Endothelial cell of umbilical vein (primary cell): ENCODE data around the gene ULK4. TPM values are rescaled to one million over a fixed set of nuclear protein-coding genes. Genes with fewer than 3 reads are reported as not detected.

Experiments
- BruUV-seq: library from RNA; stranded (reverse); fragments of 400-500 nt; replicated peaks from 2 replicates; lab custom pipeline; 2021; lab: Mats Ljungman, UMichigan
- CTCF ChIA-PET: fragments of 300-600, 350-600 bp; sonication (Branson Sonifier 250); formaldehyde crosslinking; loops from one replicate; lab custom pipeline; 2021; ENCODE audit warnings: antibody characterized with exemption, inconsistent platforms; lab: Charles Lee
- POLR2A ChIA-PET: fragments of 300-600, 350-600 bp; sonication (Branson Sonifier 250); formaldehyde crosslinking; loops from one replicate; lab custom pipeline; 2021; ENCODE audit warnings: antibody characterized with exemption, inconsistent platforms; lab: Charles Lee
- DNase-seq: peaks from one replicate; pipeline ENCODE4 v3.0.0-alpha.2; 2011; ENCODE audit warnings: low read depth, low spot score
- FAIRE-seq: peaks from 2 replicates; lab custom pipeline; 2011; peaks lifted over from hg19 to GRCh38; lab: Jason Lieb, UNC
- H2AFZ ChIP-seq: 2 replicates; pipeline ENCODE4 v1.6.0; 2012; ENCODE audit warnings: low read depth, low read length, control low read depth, inconsistent platforms
- H3K27ac ChIP-seq: 2 replicates; pipeline ENCODE4 v1.5.1; 2011; ENCODE audit warnings: low read depth, mild to moderate bottlenecking, control low read depth, low read length, moderate library complexity; ENCODE audit not compliant: insufficient read depth
- H3K27me3 ChIP-seq, 2 experiments: 2 replicates each; pipeline versions ENCODE4 v1.6.0 to v1.6.1; 2011; ENCODE audit warnings: low read length in 2 of 2, mixed read lengths in 1 of 2; ENCODE audit not compliant: control insufficient read depth in 2 of 2, insufficient read depth in 2 of 2
- H3K36me3 ChIP-seq, 2 experiments: 2 replicates in 1 of 2; 3 replicates in 1 of 2; pipeline ENCODE4 v1.5.1; 2011; ENCODE audit warnings: low read length in 2 of 2, mild to moderate bottlenecking in 1 of 2, moderate library complexity in 1 of 2; ENCODE audit not compliant: control insufficient read depth in 2 of 2, insufficient read depth in 2 of 2; ENCODE audit errors: extremely low read depth in 1 of 2
- H3K4me1 ChIP-seq: 3 replicates; pipeline ENCODE4 v1.5.1; 2011; ENCODE audit warnings: mild to moderate bottlenecking, low read length; ENCODE audit not compliant: control insufficient read depth, insufficient read depth; ENCODE audit errors: extremely low read depth
- H3K4me2 ChIP-seq: 2 replicates; pipeline ENCODE4 v1.6.1; 2011; ENCODE audit warnings: low read length, control low read depth, mixed read lengths; ENCODE audit not compliant: insufficient read depth
- H3K4me3 ChIP-seq, 3 experiments: fragments of 200-600 bp in 1 of 3; sonication (generic), shearing (Covaris generic) in 1 of 3; replicated peaks in 1 of 3; 2 replicates each; pipeline ENCODE4 v1.5.1; 2011 to 2016; ENCODE audit warnings: control low read depth in 3 of 3, low read length in 3 of 3, mild to moderate bottlenecking in 2 of 3, inconsistent platforms in 1 of 3, low read depth in 1 of 3, moderate library complexity in 1 of 3; ENCODE audit not compliant: insufficient read depth in 1 of 3
- H3K79me2 ChIP-seq: 2 replicates; pipeline ENCODE4 v1.6.0; 2012; ENCODE audit warnings: low read length, inconsistent platforms; ENCODE audit not compliant: control insufficient read depth, insufficient read depth
- H3K9ac ChIP-seq: replicated peaks from 2 replicates; pipeline ENCODE3; 2011; ENCODE audit warnings: low read length, control low read depth; ENCODE audit not compliant: insufficient read depth; ENCODE audit errors: extremely low read depth
- H3K9me1 ChIP-seq: replicated peaks from 3 replicates; pipeline ENCODE4 v1.6.0; 2011; ENCODE audit warnings: mild to moderate bottlenecking, low read length; ENCODE audit not compliant: control insufficient read depth, insufficient read depth; ENCODE audit errors: extremely low read depth
- H3K9me3 ChIP-seq: replicated peaks from 2 replicates; pipeline ENCODE4 v1.5.1; 2012; ENCODE audit warnings: low read length, inconsistent platforms; ENCODE audit not compliant: control insufficient read depth, insufficient read depth
- H4K20me1 ChIP-seq: replicated peaks from 2 replicates; pipeline ENCODE3; 2011; ENCODE audit warnings: mild to moderate bottlenecking, low read length; ENCODE audit not compliant: control insufficient read depth, insufficient read depth; ENCODE audit errors: extremely low read depth
- CTCF ChIP-seq, 2 donors: IDR thresholded peaks; 1 replicate in 1 of 2; 2 replicates in 1 of 2; pipeline ENCODE4 v1.5.1; 2011; ENCODE audit warnings: low read length in 2 of 2, mild to moderate bottlenecking in 2 of 2, moderate library complexity in 2 of 2, control low read depth in 1 of 2, inconsistent platforms in 1 of 2, low read depth in 1 of 2; ENCODE audit not compliant: insufficient read depth in 1 of 2; ENCODE audit errors: extremely low read depth in 1 of 2
- EZH2 ChIP-seq: IDR thresholded peaks from 2 replicates; pipeline ENCODE4 v1.6.1; 2012; ENCODE audit warnings: borderline replicate concordance, low read depth, mild to moderate bottlenecking, moderate library complexity, low read length, inconsistent platforms; ENCODE audit not compliant: severe bottlenecking
- FOS ChIP-seq: IDR thresholded peaks from 2 replicates; pipeline ENCODE4 v1.6.1; 2011; ENCODE audit warnings: mild to moderate bottlenecking, low read length, moderate library complexity, borderline replicate concordance; ENCODE audit not compliant: insufficient read depth
- GATA2 ChIP-seq: IDR thresholded peaks from 2 replicates; pipeline ENCODE4 v1.7.0; 2011; ENCODE audit warnings: low read depth, mild to moderate bottlenecking, moderate library complexity, mixed read lengths, low read length; ENCODE audit not compliant: insufficient read length, insufficient read depth
- JUN ChIP-seq: IDR thresholded peaks from 2 replicates; pipeline ENCODE4 v1.6.1; 2011; ENCODE audit warnings: borderline replicate concordance, low read depth; ENCODE audit not compliant: insufficient read length, insufficient read depth
- MAX ChIP-seq: IDR thresholded peaks from 2 replicates; pipeline ENCODE4 v1.6.1; 2011; ENCODE audit not compliant: insufficient read depth, insufficient read length
- MYC ChIP-seq: IDR thresholded peaks from one replicate; pipeline ENCODE4 v1.6.1; 2011; ENCODE audit warnings: mild to moderate bottlenecking, low read depth, low read length
- POLR2A ChIP-seq: IDR thresholded peaks from 2 replicates; pipeline ENCODE4 v1.6.1; 2012; ENCODE audit warnings: low read depth, mild to moderate bottlenecking, control low read depth, low read length
- POLR2AphosphoS5 ChIP-seq: IDR thresholded peaks from 2 replicates; pipeline ENCODE4 v1.6.1; 2012; ENCODE audit warnings: low read depth, mild to moderate bottlenecking, control low read depth, low read length, moderate library complexity; ENCODE audit not compliant: insufficient read depth
- dilution Hi-C: fragments of 300-500 bp; cut with MboI; formaldehyde crosslinking; loops from one replicate; pipeline ENCODE4 v1.15.0; 2019; ENCODE audit warnings: low sequenced_read_pairs; ENCODE audit not compliant: extremely low pct_ligation_motif_present
- intact Hi-C: fragments of 100-400 bp; cut with micrococcal nuclease; formaldehyde crosslinking; loops from one replicate; pipeline ENCODE4 v1.10.0; 2022
- polyA plus RNA-seq, 4 experiments: library from polyadenylated mRNA; depleted of rRNA in 3 of 4; stranded (reverse) in 3 of 4; unstranded in 1 of 4; fragments of >200 nt; gene quantifications; 2 replicates each; pipeline versions ENCODE4 v1.2.1 to v1.2.3, GENCODE V29; 2011 to 2012; ENCODE audit warnings: missing spikeins in 1 of 4
- total RNA-seq: library from RNA; stranded (reverse); gene quantifications from 2 replicates; pipeline ENCODE4 v1.2.3, GENCODE V29; 2021

The ULK4 gene
- total and polyA plus RNA-seq, 2 donors (not counting 3 experiments of a cell fraction or from before 2014, with no cell fraction given), result 3.3 to 16.0 TPM

- H3K9me3 ChIP-seq, result no peaks in the 10 kb centered on the region
- no peak overlapping the region for H3K9ac ChIP-seq
- no peaks in the 10 kb centered on the region for H3K27me3 ChIP-seq
- TF ChIP-seq FOS (no peak), JUN (no peak), MAX (no peak), EZH2 (no peak), CTCF (IDR thresholded peaks at IDR 0.05; ENCODE audit: extremely low read depth in 1 of 2, insufficient read depth in 1 of 2, low read depth in 1 of 2, low read length in 2 of 2) (no peak), POLR2AphosphoS5 (no peak), POLR2A (no peak), GATA2 (no peak), MYC (no peak)
- no peak overlapping the region for H2AFZ ChIP-seq
- no peaks in the 10 kb centered on the region for H4K20me1 ChIP-seq
- BruUV-seq, result no TSS peak
- intact Hi-C loops, result no loop called here
- no peaks in the 10 kb centered on the region for H3K36me3 ChIP-seq
- H3K9me1 ChIP-seq, result no peaks in the 10 kb centered on the region
- no peak overlapping the region for H3K4me2 ChIP-seq
- dilution Hi-C loops, result no loop called here
- DNase-seq (no peak), FAIRE-seq (no peak)
- ChIA-PET POLR2A (no interaction called here), CTCF (interaction anchor here (0.8 to 1.2 kb wide), 4 partner anchors 9 to 92 kb away, joined by 3 to 4 read pairs (median 3); no protein-coding TSS in a partner anchor)
- H3K4me3 ChIP-seq, result no peak overlapping the region
- no peaks in the 10 kb centered on the region for H3K79me2 ChIP-seq
- no peaks in the 10 kb centered on the region for H3K4me1 ChIP-seq
- no peak overlapping the region for H3K27ac ChIP-seq
These were observed 153.8 kb downstream of the ULK4 start for GRCh38 chr3:41808152-41808551.
